Lower leg skin (tissue), 3 donors: ENCODE data around the gene CCK.

Source experiments
- CTCF ChIP-seq, 3 donors: fragments of 450-650 bp; IDR thresholded peaks; one replicate each; pipeline ENCODE4 v1.5.1; 2016; ENCODE audit warnings: antibody characterized with exemption in 3 of 3, mild to moderate bottlenecking in 3 of 3, moderate library complexity in 2 of 3
- POLR2A ChIP-seq, 2 donors: fragments of 450-650 bp; IDR thresholded peaks; one replicate each; pipeline ENCODE4 v1.6.1; 2016 to 2017; ENCODE audit warnings: antibody characterized with exemption in 2 of 2, mild to moderate bottlenecking in 1 of 2, moderate library complexity in 1 of 2

GRCh38 chr3:42220436-42221121 lies 45.4 kb downstream of the CCK start:
- TF ChIP-seq CTCF (IDR thresholded peaks at IDR 0.05) (no peak), POLR2A (IDR thresholded peaks at IDR 0.05) (no peak)
